HG03565 (cell line): ENCODE measurements around the gene CPT1B.
A peak's percentile ranks its signal among the peaks of the same experiment; 100 is the strongest.
"Not testable (repeated sequence)": the region's sequence is repeated elsewhere in the genome, so short reads cannot be mapped to it uniquely, and the experiment has no call there.

ENCODE experiments used
- ATAC-seq: cut with Tn5 transposase; IDR thresholded peaks from one replicate; pipeline ENCODE4 v1.9.1; 2021; ENCODE audit warnings: mild to moderate bottlenecking, moderate library complexity; ENCODE audit not compliant: unreplicated experiment

The CPT1B gene

DNA sequence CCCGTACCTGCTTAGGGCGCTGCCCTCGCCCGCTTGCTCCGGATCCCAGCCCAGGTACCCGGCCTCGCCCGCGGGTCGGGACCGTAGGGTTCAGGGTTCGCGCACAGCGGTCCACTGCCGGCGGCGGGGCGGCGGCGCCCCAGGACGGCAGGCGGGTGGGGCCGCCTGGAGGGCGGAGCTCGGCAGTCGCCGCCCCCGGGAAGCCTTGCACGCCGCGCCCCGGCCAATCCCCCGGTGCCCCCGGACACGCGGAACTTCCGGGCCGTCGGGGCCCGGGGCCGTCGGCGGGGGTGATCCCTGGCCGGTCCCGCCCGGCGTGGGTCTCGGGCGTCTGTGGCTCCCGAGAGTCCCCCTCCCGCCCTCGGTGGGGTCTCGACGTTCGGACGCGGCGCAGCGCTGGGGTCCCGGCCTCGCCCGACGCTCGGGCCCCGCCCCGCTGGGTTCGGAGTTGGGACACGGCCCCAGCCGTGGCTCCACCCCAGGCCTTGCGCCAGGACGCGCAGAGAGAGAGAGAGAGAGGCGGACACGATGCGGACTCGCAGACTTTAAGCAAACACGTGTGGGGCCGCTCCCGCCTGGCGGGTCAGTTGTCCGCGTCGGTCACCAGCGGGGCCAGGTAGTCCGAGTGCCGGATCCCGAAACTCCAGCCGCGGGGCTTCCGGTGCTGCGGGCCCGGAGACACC, 48.2 kb downstream of the CPT1B start, which contains the start of gene TYMP:
Gene TYMP (minus strand): TSS at position 116 of the 683 bp plus-strand sequence. CDS start 303 bp downstream, outside the sequence.
- ATAC-seq = peak; percentile 15

DNA sequence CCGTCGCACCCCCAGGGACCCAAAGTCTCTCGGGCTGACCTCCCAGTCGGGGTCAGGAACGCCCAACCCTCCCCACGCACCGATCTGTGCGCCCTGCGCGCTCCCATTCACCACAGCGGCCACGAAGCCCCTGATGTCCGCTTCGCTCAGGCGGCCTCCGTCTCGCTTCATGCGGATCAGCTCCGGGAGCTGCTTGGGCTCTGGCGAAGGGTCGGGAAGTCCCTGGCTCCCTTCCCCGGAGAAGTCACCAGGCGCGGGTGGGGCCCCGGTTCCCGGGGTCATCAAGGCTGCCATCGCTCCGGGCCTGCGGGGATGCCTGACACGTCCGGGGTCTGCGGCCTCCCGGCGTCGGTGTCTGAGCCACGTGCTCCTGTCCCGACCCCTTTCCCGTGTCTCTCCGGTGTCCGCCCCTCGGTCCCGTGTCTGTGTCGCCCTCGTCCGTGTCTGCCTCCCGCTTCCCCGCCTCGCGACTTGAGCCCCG, 48.8 kb downstream of the CPT1B start:
- ATAC-seq = no peak

DNA sequence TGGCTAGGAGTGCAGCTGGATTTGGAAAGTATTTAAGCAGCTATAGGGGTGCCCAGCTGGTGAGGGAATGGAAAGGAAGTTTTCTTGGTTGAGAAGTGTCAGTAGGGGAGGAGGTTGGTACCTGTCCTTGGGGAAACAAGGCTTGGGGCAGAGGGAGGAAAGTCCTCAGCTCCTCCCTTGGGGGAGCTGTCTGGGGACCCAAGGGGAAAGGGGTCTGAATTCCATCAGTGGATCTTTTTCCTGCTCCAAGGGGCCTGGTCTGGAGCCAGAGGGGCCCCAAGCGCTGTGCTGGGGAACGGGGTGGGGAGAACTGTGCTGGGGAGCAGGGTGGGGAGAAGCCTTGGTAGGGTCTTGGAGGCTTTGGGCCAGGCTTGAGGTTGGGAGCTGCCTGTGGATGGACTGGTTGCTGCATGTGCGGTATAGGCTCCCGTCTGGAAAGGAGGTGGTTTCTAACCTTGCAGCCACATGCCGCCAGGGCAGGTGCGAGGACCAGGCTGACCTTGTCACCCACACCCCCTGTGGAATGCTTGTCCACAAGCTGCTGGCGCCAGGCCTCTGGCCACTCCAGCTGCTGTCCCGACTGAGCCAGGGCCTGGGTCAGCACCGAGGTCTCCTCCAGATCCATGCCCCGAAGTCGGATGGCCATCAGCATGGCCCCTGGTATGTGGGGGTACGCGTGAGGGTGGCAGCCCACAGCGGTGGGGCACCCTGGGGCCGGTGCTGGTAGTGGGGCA, 49.4 kb downstream of the CPT1B start:
- ATAC-seq = no peak

DNA sequence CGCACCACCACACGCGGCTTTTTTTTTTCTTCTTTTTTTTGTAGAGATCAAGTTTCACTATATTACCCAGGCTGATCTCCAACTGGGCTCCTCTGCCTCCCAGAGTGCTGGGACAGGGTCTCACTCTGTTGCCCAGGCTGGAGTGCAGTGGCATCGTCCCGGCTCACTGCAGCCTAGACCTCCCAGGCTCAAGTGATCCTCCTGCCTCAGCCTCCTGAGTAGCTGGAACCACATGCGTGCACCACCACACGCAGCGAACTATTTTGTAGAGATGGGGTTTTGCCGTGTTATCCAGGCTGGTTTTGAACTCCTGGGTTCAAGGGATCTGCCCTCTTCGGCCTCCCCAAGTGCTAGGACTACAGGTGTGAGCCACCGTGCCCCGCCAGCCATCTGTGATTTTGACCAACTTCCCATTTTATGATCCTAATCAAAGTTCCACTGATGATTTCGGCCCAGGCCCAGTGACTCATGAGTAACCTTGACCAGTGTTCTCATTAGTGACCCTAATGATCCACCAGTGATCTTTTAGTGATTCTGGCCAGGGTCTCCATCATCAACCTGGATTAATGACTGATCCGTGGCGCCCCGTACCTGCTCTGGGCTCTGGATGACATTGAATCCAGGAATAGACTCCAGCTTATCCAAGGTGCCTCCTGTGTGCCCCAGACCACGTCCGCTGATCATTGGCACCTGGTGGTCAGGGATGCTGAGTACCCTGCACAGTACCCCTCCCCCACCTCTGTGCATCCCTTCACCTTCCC, 50.1 kb downstream of the CPT1B start:
- no peak for ATAC-seq

DNA sequence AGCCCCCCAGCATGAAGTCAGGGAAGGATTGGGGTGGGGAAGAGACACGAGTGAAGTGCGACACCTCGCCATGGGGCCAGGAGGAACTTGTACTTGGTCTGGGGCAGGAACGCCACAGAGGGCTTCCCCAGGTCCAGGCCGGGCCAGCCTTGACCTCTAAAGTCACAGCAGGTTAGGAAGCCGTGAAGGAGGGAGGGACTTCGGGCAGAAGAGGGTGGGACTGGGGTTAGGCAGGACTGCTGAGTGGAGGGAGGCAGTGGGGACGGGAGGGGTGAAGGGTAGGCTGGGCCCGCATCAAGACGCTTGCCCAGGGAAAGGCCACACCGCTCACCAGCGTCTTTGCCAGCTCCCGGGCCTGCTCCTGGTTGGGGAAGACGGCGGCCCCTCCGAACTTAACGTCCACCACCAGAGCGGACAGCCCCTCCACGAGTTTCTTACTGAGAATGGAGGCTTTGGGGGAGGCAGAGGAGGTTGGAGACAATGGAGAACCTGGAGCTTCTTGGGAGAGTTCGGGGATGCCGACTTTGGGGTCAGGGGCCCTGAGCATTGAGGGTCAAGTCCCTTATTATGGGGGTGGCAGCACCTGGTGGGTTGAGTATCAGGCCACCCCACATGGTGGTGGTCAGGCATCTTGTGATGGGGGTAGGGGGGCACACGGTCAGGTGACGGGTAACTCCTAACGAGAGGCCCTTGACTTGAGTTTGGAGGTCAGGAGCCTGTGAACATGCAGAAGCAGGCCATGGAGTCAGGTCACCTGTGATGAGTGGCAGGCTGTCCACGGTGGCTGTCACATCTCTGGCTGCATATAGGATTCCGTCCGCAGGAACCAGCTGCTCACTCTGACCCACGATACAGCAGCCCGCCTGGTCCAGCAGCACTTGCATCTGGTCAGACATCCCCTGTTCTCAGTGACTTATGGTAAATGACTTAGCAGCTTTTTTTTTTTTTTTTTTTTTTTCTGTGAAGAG, 51.1 kb downstream of the CPT1B start:
- no peak for ATAC-seq

DNA sequence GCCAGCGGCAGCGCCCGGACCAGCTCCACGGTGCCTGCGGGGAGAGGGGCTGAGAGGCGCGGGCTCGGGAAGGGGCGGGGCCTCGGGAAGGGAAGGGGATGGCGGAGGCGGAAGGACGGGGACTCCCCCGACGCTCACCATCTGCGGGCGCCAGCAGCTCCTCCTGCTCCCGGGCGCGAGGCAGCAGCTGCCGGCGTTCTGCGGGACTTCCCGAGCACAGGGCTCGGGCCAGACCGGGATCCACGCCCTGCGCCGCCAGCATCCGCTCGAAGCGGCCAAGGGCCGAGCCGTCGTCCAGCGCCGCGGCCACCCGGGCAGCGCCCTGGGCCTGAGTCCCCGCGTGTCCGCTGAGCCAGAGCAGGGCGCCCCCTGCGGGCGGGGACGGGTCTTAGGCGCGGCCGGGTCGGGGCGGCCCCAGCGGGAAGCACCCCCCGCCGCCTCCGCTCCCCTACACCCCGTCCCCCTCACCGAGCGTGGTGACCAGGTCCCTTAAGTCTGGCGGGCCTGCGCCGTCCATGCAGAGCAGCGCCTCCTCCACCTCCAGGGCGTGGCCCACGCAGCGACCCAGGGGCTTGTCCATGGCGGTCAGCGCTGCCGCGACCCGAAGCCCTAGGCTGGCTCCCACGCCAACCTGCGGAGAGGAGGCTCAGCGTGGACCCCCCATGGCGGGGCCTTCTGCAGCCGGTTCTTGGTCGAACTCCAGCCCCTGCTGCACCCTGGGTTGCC, 52.0 kb downstream of the CPT1B start:
- peak; percentile 17 for ATAC-seq

DNA sequence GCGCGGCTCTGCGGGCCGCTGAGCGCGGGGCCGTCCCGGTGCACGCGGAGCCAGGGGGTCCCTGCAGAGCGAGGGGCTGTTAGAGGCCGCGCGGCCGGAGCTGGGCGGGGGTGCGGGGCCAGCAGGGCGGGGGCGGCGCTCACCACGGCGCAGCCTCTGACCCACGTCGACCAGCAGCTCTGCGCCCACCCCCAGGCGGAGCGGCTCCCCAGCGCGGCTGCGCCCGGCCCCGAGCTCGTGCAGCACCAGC, 52.4 kb downstream of the CPT1B start:
- ATAC-seq = no peak

DNA sequence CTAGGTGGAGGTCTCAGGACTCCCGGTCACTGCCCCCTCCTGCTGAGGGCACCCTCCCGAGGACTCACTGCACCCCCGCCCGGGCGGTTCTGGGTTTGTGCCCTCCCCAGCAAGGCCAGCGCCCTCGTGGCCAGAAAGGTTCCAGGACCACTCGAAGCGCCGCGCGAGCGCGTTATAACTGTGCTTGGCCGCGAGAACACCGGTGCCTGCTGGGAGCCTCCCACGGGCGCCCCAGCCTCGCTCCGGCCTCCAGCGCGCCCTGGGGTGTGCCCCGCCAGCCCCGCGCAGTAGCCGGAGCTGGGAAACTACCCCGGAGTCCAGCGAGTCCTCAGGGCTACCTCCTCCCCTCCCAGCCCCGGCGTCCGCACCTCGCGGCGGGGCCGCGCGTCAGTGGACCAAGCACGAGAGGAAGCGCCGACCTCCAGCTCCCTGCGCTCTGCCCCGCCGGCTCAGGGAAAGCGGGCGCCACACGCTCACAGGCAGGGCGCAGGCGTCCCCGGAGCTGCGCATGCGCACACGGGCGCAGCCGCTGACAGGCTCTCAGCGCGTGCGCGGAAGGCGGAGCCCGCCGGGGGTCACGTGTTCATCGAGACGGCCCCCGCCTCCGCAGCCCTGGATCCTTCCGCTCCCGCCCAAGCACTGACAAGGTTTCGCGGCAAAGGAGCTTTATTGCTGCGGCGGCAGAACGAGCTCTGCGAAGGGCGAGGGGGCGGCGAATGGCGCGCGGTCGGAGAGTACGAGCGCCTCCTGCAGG, 52.9 kb downstream of the CPT1B start, which contains the start of gene SCO2:
Gene SCO2 (minus strand): TSS at position 495 of the 754 bp plus-strand sequence. CDS start 1,187 bp downstream, outside the sequence.
- peak; percentile 39 for ATAC-seq

DNA sequence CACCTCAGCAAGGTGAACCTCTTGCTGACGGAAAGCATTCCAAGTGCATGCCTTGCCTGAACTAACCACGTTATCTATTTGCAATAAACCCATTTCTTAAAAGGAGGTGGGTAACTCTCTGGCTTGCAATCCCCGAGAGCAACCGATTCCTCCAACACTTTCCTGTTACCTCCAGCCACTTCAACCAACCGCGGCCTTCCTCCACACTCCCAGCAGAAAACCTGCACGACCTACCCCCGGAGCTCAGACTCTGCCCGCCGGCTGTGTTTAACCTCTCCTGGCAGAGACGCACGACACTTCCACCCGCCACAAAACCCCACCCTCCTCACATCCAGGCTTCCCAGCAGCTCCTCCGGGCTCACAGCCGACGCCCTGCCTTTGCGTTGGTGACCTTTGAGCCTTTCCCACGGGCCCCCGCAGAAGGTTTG, 53.5 kb downstream of the CPT1B start:
- ATAC-seq = no peak

DNA sequence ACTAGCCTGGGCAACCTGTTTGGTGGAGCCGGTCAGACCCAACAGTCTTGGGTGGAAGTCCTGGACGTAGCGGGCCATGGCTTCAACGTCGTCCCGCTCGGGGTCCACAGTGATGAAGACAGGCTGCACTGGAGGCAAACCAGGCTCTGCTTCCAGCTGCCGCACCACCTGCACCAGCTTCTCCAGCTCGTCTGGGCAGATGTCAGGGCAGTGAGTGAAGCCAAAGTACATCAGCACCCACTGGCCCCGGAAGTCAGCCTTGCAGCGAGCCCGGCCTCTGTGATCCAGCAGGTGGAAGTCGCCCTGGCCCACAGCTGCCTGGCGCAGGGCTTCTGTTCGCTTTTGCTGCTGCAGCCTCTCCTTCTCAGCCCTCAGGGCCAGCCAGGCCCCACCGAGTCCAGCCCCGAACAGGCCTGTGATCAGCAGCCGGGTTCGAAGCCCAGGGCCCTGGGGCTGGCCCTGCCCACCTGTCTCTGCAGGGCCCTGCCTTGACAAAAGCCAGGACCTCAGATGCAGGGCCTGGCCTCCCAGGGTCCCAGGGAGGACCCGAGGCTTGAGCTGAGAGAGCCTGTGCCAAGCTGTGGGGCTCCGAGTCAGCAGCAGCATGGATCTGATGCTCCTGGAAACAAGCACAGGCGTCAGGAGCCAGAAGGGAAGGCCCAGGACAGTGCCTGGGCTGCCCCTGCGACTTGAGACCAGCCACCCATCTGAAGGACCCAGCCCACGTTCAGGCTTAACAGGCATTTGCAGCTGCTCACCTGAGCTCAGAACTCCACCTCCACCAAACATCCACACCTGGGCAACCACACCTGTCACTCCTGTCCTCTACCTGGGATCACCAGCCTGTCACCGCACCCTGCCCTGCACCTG, 54.2 kb downstream of the CPT1B start:
- ATAC-seq = no peak

DNA sequence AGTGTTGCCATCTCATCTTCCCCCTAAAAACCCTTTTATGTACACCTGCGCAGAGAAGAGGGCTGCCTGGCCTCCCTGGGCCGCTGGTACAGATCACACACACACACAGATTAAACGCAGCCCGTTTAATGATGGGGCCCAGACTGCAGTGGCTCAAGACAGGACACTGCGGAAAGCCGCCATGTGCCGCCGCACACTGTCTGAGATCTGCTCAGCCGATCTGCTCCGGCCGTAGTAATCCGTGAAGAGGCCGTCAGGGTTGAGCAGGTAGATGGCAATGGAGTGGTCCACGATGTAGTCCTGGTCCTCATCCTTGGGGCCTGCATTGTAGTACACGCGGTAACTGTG, 54.8 kb downstream of the CPT1B start:
- ATAC-seq = no peak

DNA sequence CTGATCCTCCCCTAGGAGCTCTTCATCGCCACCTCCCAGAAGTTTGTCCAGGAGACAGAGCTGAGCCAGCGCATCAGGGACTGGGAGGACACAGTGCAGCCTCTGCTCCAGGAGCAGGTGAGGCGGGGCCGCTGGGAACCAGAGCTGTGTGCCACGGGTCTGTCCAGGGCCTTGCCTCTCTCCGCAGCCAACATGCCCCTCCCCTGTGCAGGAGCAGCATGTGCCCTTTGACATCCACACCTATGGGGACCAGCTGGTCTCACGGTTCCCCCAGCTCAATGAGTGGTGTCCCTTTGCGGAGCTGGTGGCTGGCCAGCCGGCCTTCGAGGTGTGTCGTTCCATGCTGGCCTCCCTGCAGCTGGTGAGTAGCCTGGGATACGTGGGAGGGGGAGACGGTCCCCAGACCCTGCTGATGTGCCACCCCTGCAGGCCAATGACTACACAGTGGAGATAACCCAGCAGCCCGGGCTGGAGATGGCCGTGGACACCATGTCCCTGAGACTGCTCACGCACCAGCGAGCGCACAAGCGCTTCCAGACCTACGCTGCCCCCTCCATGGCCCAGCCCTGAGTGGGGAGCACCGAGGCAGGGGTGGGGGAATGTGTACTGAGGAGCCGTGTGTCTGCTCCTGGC, 55.3 kb downstream of the CPT1B start:
- ATAC-seq = no peak

DNA sequence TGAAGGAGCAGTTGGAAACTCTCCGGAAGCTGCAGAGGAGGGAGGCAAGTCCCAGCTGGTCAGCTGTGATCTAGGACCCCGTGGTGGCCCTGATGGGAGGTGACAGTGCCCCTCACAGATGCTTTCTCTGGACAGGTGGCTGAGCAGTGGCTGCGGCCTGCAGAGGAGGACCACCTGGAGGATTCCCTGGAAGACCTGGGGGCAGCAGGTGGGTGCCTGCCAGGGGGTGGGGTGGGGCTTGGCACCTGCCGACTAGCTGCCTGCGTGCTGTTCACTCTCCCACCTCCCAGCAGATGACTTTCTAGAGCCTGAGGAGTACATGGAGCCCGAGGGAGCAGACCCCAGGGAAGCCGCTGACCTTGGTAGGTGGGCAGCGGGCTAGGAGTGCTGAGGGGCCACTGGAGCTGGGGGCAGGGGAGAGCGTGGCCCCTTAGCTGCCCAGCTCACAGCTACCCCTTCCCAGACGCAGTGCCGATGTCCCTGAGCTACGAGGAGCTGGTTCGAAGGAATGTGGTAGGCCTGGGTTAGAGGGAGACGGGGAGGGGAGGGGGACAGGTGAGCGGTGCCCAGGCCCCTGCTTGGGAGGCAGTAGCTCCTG, 55.9 kb downstream of the CPT1B start:
- ATAC-seq = no peak

DNA sequence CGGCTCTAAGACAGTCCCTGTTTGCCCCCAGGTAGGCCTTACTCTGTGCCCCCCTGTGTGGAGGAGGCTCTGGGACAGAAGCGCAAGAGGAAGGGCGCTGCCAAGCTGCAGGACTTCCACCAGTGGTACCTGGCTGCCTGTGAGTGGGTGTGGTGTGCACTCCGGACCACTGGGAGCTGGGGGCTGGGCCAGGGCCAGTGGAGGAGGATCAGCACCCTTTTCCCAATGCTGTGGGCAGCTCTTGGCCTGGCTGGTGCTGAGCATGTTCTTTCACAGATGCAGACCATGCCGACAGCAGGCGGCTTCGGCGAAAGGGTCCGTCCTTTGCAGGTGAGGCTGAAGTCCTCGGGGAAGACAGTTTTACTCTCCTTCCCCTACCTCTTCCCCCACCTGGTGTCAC, 56.5 kb downstream of the CPT1B start:
- no peak for ATAC-seq

DNA sequence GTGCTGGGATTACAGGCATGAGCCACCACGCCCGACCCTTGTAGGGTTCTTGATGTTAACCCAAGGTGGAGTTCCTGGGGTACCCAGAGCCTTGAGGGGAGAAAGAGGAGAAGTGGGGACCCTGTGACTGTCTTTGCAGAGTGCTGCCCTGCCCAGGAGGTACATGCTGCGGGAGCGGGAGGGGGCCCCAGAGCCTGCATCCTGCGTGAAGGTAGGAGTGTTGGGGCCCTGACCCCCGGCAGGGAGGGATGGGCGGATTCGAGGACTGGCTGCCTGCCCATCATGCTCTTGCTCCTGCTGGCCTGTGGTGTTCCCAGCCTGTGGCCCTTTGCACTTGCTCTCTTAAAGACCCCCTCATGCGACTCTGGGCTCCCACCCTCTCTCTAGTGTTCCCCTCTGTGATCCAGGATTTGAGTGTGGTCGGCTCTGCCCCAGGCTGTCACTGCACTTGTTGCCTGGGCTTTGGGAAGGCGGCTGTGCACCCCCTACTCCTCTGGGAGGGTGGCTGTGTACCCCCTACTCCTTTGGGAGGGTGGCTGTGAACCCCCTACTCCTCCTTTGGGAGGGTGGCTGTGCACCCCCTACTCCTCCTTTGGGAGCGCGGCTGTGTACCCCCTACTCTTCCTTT, 57.3 kb downstream of the CPT1B start:
- no peak for ATAC-seq

DNA sequence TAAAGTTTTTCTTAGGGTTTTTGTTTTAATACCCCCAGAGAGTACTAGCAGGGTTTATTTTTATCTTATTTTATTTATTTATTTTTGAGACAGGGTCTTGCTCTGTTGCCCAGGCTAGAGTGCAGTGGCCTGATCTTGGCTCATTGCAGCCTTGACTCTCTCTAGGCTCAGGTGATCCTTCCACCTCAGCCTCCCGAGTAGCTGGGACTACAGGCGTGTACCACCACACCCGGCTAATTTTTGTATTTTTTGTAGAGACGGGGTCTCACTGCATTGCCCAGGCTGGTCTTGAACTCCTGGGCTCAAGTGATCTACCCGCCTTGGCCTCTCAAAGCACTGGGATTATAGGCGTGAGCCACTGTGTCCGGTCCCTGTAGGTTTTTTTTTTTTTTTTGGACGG, 58.0 kb downstream of the CPT1B start:
- ATAC-seq = not testable (repeated sequence)

DNA sequence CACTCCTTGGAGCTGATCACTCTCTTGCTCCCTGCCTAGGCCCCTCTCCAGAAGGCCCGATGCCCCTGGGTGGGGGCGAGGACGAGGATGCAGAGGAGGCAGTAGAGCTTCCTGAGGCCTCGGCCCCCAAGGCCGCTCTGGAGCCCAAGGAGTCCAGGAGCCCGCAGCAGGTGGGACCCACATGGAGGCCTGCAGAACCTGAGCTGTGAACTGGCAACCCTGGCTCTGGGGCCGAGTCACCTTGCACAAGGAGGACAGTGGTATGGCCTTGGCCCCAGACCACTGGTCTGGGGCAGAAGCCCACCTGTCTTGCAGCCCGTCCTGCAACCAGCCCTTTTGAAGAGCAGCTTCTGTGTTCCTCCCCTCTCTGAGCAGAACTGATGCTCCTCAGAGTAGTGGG, 59.1 kb downstream of the CPT1B start:
- ATAC-seq = no peak
